IMR-90 (cell line): ENCODE results near the gene LRRC4. TPM values are rescaled to one million over a fixed set of nuclear protein-coding genes. Genes with fewer than 3 reads are reported as not detected.

ENCODE experiments used
- ATAC-seq: fragments of 200-7000 bp; cut with Tn5 transposase; 2 replicates; pipeline ENCODE4 v1.9.1; 2020; ENCODE audit warnings: low read depth, mild to moderate bottlenecking, moderate library complexity
- BruUV-seq: library from RNA; stranded (reverse); fragments of 400-500 nt; replicated peaks from 2 replicates; lab custom pipeline; 2021; lab: Mats Ljungman, UMichigan
- CTCF ChIA-PET: fragments of 300-600 bp; formaldehyde crosslinking; extraction: SDS; loops from one replicate; lab custom pipeline; 2021; ENCODE audit warnings: antibody characterized with exemption; lab: Yijun Ruan, JAX
- POLR2A ChIA-PET: fragments of 300-600 bp; sonication (Branson Sonifier 250); formaldehyde crosslinking; loops from one replicate; lab custom pipeline; 2022; ENCODE audit warnings: antibody characterized with exemption; ENCODE audit not compliant: unreplicated experiment; lab: Charles Lee
- DNase-seq: peaks from one replicate; pipeline ENCODE4 v3.0.0; 2013
- H2AFZ ChIP-seq: replicated peaks from 2 replicates; pipeline ENCODE3; 2013; ENCODE audit warnings: low read length, mild to moderate bottlenecking; ENCODE audit not compliant: poor library complexity
- H2AK5ac ChIP-seq: 2 replicates; pipeline ENCODE4 v1.6.1; 2013; ENCODE audit warnings: low read depth, low read length, inconsistent platforms
- H2AK9ac ChIP-seq: replicated peaks from 2 replicates; pipeline ENCODE3; 2013; ENCODE audit warnings: mild to moderate bottlenecking, low read depth, low read length, moderate library complexity; ENCODE audit not compliant: poor library complexity
- H2BK120ac ChIP-seq: 2 replicates; pipeline ENCODE4 v1.6.1; 2013; ENCODE audit warnings: low read depth, low read length, inconsistent platforms
- H2BK15ac ChIP-seq: 3 replicates; pipeline ENCODE4 v1.6.1; 2013; ENCODE audit warnings: low read depth, low read length, inconsistent platforms
- H2BK20ac ChIP-seq: 2 replicates; pipeline ENCODE4 v1.6.1; 2013; ENCODE audit warnings: low read depth, mild to moderate bottlenecking, inconsistent platforms, low read length, moderate library complexity
- H2BK5ac ChIP-seq: 2 replicates; pipeline ENCODE4 v1.6.1; 2013; ENCODE audit warnings: mild to moderate bottlenecking, low read depth, low read length, inconsistent platforms; ENCODE audit not compliant: poor library complexity, severe bottlenecking
- H3K14ac ChIP-seq: replicated peaks from 2 replicates; pipeline ENCODE4 v1.6.1; 2013; ENCODE audit warnings: low read depth, low read length, inconsistent platforms
- H3K18ac ChIP-seq: 2 replicates; pipeline ENCODE4 v1.6.1; 2013; ENCODE audit warnings: low read depth, low read length, control low read depth
- H3K23ac ChIP-seq: 2 replicates; pipeline ENCODE4 v1.6.1; 2013; ENCODE audit warnings: low read depth, low read length, inconsistent platforms
- H3K27ac ChIP-seq: 2 replicates; pipeline ENCODE4 v1.5.1; 2013; ENCODE audit warnings: mild to moderate bottlenecking, control low read depth, low read length; ENCODE audit not compliant: insufficient read depth
- H3K27me3 ChIP-seq: 2 replicates; pipeline ENCODE4 v1.6.1; 2013; ENCODE audit warnings: low read length; ENCODE audit not compliant: control insufficient read depth, insufficient read depth
- H3K36me3 ChIP-seq: 2 replicates; pipeline ENCODE4 v1.6.1; 2013; ENCODE audit warnings: low read length, mixed read lengths; ENCODE audit not compliant: control insufficient read depth, insufficient read depth
- H3K4ac ChIP-seq: 2 replicates; pipeline ENCODE4 v1.6.1; 2013; ENCODE audit warnings: low read depth, low read length, inconsistent platforms
- H3K4me1 ChIP-seq: 2 replicates; pipeline ENCODE4 v1.6.1; 2013; ENCODE audit warnings: low read length, mixed read lengths; ENCODE audit not compliant: control insufficient read depth, insufficient read depth
- H3K4me2 ChIP-seq: 2 replicates; pipeline ENCODE4 v1.6.1; 2013; ENCODE audit warnings: low read depth, mild to moderate bottlenecking, control low read depth, low read length, moderate library complexity
- H3K4me3 ChIP-seq: 2 replicates; pipeline ENCODE4 v1.5.1; 2013; ENCODE audit warnings: low read depth, mild to moderate bottlenecking, control low read depth, low read length, moderate library complexity; ENCODE audit not compliant: insufficient read depth
- H3K56ac ChIP-seq: 2 replicates; pipeline ENCODE4 v1.6.1; 2013; ENCODE audit warnings: low read length, inconsistent platforms; ENCODE audit not compliant: insufficient read depth; ENCODE audit errors: extremely low read depth
- H3K79me1 ChIP-seq, 2 experiments: 2 replicates each; pipeline ENCODE4 v1.6.1; 2013; ENCODE audit warnings: low read length in 2 of 2, inconsistent platforms in 1 of 2, low read depth in 1 of 2
- H3K9ac ChIP-seq: 2 replicates; pipeline ENCODE4 v1.6.1; 2013; ENCODE audit warnings: low read depth, low read length, control low read depth
- H3K9me1 ChIP-seq: 2 replicates; pipeline ENCODE4 v1.6.1; 2013; ENCODE audit warnings: low read length, inconsistent platforms; ENCODE audit not compliant: insufficient read depth
- H3K9me3 ChIP-seq: 2 replicates; pipeline ENCODE4 v1.6.1; 2013; ENCODE audit warnings: low read length; ENCODE audit not compliant: control insufficient read depth, insufficient read depth
- H4K20me1 ChIP-seq: 2 replicates; pipeline ENCODE4 v1.6.1; 2013; ENCODE audit warnings: low read length, inconsistent platforms; ENCODE audit not compliant: insufficient read depth
- H4K5ac ChIP-seq: 2 replicates; pipeline ENCODE4 v1.6.1; 2013; ENCODE audit warnings: mild to moderate bottlenecking, low read depth, low read length, control low read depth
- H4K8ac ChIP-seq, 2 experiments: 2 replicates each; pipeline ENCODE4 v1.6.1; 2013; ENCODE audit warnings: low read depth in 2 of 2, low read length in 2 of 2, control low read depth in 1 of 2, inconsistent platforms in 1 of 2
- H4K91ac ChIP-seq: 2 replicates; pipeline ENCODE4 v1.6.1; 2013; ENCODE audit warnings: low read depth, low read length, inconsistent platforms; ENCODE audit not compliant: insufficient read depth
- CHD1 ChIP-seq: IDR thresholded peaks from 2 replicates; pipeline ENCODE4 v1.6.1; 2012; ENCODE audit warnings: low read depth, low read length, improper control_type of control experiment
- FOS ChIP-seq: fragments of 150-350 bp; IDR thresholded peaks from 2 replicates; pipeline ENCODE4 v1.6.1; 2016; ENCODE audit warnings: low read depth, low read length
- RAD21 ChIP-seq: IDR thresholded peaks from 2 replicates; pipeline ENCODE4 v1.6.1; 2012; ENCODE audit warnings: low read length, improper control_type of control experiment
- RFX5 ChIP-seq: IDR thresholded peaks from 2 replicates; pipeline ENCODE4 v1.8.0; 2012; ENCODE audit warnings: low read depth, mild to moderate bottlenecking, low read length, moderate library complexity
- USF2 ChIP-seq: fragments of 150-350 bp; IDR thresholded peaks from 2 replicates; pipeline ENCODE4 v1.6.1; 2017; ENCODE audit warnings: mild to moderate bottlenecking, antibody characterized with exemption, low read length, low read depth
- WGBS, 2 experiments: methylation state at CpG; one replicate each; pipeline versions ENCODE4 v1.1.5 to v1.1.7; 2013; ENCODE audit warnings: missing lambda C conversion rate in 2 of 2; ENCODE audit not compliant: insufficient read length in 1 of 2; ENCODE audit errors: extremely low coverage in 2 of 2; 5-methylcytosine and 5-hydroxymethylcytosine counted together
- dilution Hi-C: fragments of 300-500 bp; cut with HindIII; formaldehyde crosslinking; loops from one replicate; pipeline ENCODE4 v1.14.3; 2018; ENCODE audit warnings: low sequenced_read_pairs; ENCODE audit not compliant: unreplicated experiment
- in situ Hi-C: fragments of 300-500 bp; cut with MboI; formaldehyde crosslinking; loops from 3 replicates; pipeline ENCODE4 v1.14.3; 2019; ENCODE audit warnings: low sequenced_read_pairs, inconsistent platforms, mixed read lengths
- intact Hi-C: fragments of 100-400 bp; cut with micrococcal nuclease; formaldehyde crosslinking; loops from 2 replicates; pipeline ENCODE4 v1.10.0; 2022
- polyA plus RNA-seq, 3 experiments: library from polyadenylated mRNA; depleted of rRNA; stranded (reverse); fragments of >200 nt; gene quantifications; 2 replicates each; pipeline ENCODE4 v1.2.3, GENCODE V29; 2012; ENCODE audit warnings: low replicate concordance in 1 of 3
- total RNA-seq: library from RNA; depleted of rRNA; stranded (reverse); fragments of >200 nt; gene quantifications from 2 replicates; pipeline ENCODE4 v1.2.3, GENCODE V29; 2012

Gene LRRC4
- total and polyA plus RNA-seq, 2 of the 4 experiments (the other 2 are of a cell fraction), result 0.54 to 0.55 TPM

- Histone ChIP-seq H3K9ac (no peak overlapping the region), H3K9me1 (0 out of 2 replicates have a peak, but pooled peaks cover 8% of the 10 kb centered on the region), H2BK15ac (no peak overlapping the region), H2AFZ (no peak overlapping the region), H3K4me2 (no peak overlapping the region), H3K79me1 (peaks cover 27 to 45% of the 10 kb centered on the region in 2 experiments), H2BK5ac (no peak overlapping the region), H3K23ac (no peak overlapping the region), H3K4me3 (no peak overlapping the region), H2AK9ac (no peak overlapping the region), H2AK5ac (no peak overlapping the region), H3K27ac (no peak overlapping the region), H4K8ac (no peak overlapping the region), H3K9me3 (no peaks in the 10 kb centered on the region), H4K91ac (no peak overlapping the region), H3K14ac (no peak overlapping the region), H2BK120ac (no peak overlapping the region), H3K56ac (no peak overlapping the region), H3K27me3 (no peaks in the 10 kb centered on the region), H4K20me1 (peaks cover 52% of the 10 kb centered on the region), H3K4ac (no peak overlapping the region), H3K4me1 (peaks cover 7% of the 10 kb centered on the region; the same call in 1 of the 2 replicates), H4K5ac (no peak overlapping the region), H3K18ac (no peak overlapping the region), H3K36me3 (no peaks in the 10 kb centered on the region), H2BK20ac (no peak overlapping the region)
- WGBS, 2 experiments, result no CpG with 5 or more reads among the region's 4 CpGs
- POLR2A ChIA-PET, result no interaction called here
- DNase-seq (no peak), ATAC-seq (no peak)
- in situ Hi-C loops, result no loop called here
- no peak for TF ChIP-seq USF2
- TF ChIP-seq FOS, result no peak
- TF ChIP-seq RFX5, result no peak
- no peak for TF ChIP-seq CHD1
- TF ChIP-seq RAD21, result no peak
- CTCF ChIA-PET, result interaction anchor here (1.1 kb wide), 1 partner anchor 173 kb away, joined by 4 read pairs; no protein-coding TSS in a partner anchor
- BruUV-seq, result no TSS peak
- intact Hi-C loops, result loop anchor here (10.0 kb wide), 1 partner anchor 452 kb away; the partner anchor contains the start of genes ARF5 and GCC1
- dilution Hi-C loops, result no loop called here
Measured at GRCh38 chr7:128036226-128036940, 5.1 kb upstream of the LRRC4 start.
